WERI-Rb-1 (cell line): ENCODE measurements around the gene C4BPA.

Source experiments
- DNase-seq: peaks from one replicate; pipeline ENCODE4 v3.0.0-alpha.2; 2020
- H3K27ac ChIP-seq: fragments of 250-450 bp; sonication (Bioruptor Pico); 2 replicates; pipeline ENCODE4 v1.5.1; 2020; ENCODE audit warnings: mild to moderate bottlenecking, moderate library complexity
- H3K27me3 ChIP-seq: fragments of 250-450 bp; sonication (Bioruptor Pico); 2 replicates; pipeline ENCODE4 v1.5.1; 2021; ENCODE audit warnings: mild to moderate bottlenecking, low read depth, moderate library complexity; ENCODE audit not compliant: insufficient read depth, severe bottlenecking
- H3K36me3 ChIP-seq: fragments of 250-450 bp; sonication (Bioruptor Pico); 2 replicates; pipeline ENCODE4 v1.5.1; 2020; ENCODE audit warnings: mild to moderate bottlenecking, moderate library complexity
- H3K4me3 ChIP-seq: 2 replicates; pipeline ENCODE4 v1.5.1; 2011; ENCODE audit warnings: low read depth, mild to moderate bottlenecking, control low read depth, low read length
- H3K9me3 ChIP-seq: fragments of 250-450 bp; sonication (Bioruptor Pico); 2 replicates; pipeline ENCODE4 v1.5.1; 2021; ENCODE audit warnings: mild to moderate bottlenecking, moderate library complexity; ENCODE audit not compliant: severe bottlenecking
- CTCF ChIP-seq: IDR thresholded peaks from 2 replicates; pipeline ENCODE4 v1.5.1; 2011; ENCODE audit warnings: low read depth, mild to moderate bottlenecking, control low read depth, inconsistent platforms, low read length

Gene C4BPA

GRCh38 chr1:207103892-207104373 lies at the start of gene C4BPA:
TSS of gene C4BPA (plus strand) at chr1:207104233. CDS start at chr1:207113026, 8,793 bp downstream.
- TF ChIP-seq CTCF: no peak
- no peak within 1 kb of the TSS for H3K27ac ChIP-seq
- H3K9me3 ChIP-seq: peaks cover 8% of the 10 kb centered on the region
- no peak for DNase-seq
- H3K27me3 ChIP-seq: peaks cover 99% of the 10 kb centered on the region
- no peaks in the 10 kb centered on the region for H3K36me3 ChIP-seq
- no peak within 1 kb of the TSS for H3K4me3 ChIP-seq

GRCh38 chr1:207054491-207054890 lies 49.5 kb upstream of the C4BPA start:
- Histone ChIP-seq H3K27ac (no peak overlapping the region), H3K9me3 (peaks cover 35% of the 10 kb centered on the region), H3K4me3 (no peak overlapping the region), H3K27me3 (peaks cover 96% of the 10 kb centered on the region), H3K36me3 (peaks cover under 1% of the 10 kb centered on the region; the same call in 1 of the 2 replicates)
- no peak for DNase-seq
- no peak for TF ChIP-seq CTCF

DNA sequence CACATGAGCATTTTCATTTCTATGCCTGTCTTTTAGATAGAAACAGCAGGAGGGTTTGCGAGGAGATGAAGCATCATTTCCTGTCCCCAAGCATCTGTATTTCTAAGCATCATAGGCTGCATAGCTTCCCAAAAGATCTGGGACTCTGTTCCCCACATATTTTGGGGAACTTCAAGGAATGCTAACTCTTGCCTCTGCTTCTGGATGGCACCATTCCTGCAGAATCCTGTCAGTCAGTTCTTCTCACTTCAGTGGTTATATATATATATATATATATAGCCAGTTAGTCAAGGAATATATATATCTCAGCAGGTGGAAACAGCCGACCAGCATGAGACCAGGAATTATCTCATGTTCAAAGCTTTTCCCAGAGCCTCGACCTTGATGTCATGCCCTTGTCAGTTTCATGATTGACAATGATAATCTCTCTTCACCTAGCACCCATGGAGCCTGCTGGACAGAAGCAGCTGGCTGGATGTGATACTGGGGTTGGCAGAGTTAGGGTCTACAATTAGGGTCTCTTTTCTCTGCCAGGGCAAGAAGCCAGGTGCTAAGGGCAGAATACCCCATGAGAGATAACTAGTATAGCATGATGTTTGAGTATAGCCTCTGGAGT lies 48.5 kb upstream of the C4BPA start:
- no peak for DNase-seq
- Histone ChIP-seq H3K4me3 (no peak overlapping the region), H3K9me3 (peaks cover 35% of the 10 kb centered on the region), H3K27ac (no peak overlapping the region), H3K36me3 (no peaks in the 10 kb centered on the region), H3K27me3 (peaks cover 97% of the 10 kb centered on the region)
- TF ChIP-seq CTCF: no peak

DNA sequence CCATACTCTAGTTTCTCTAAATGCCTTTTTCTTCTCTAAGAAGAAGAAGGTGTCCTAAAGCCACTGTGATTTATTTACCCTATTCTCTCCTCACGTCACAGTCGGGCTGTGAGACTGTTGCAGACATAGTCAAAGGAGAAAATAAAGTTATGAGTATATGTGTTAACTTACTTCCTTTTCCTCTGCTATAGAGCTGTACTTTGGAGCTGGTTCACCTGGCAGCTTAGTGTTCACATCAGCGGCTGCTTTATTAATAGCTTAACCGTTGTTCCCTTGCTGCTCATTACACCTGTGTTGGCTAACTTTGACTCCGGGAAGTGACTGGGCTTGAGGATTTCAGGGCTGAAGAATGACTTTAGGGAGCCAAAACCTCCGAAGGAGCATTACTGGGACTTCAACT lies 47.4 kb upstream of the C4BPA start:
- Histone ChIP-seq H3K27me3 (peaks cover 91% of the 10 kb centered on the region), H3K27ac (no peak overlapping the region), H3K4me3 (no peak overlapping the region), H3K36me3 (no peaks in the 10 kb centered on the region), H3K9me3 (peaks cover 26% of the 10 kb centered on the region)
- DNase-seq: no peak
- no peak for TF ChIP-seq CTCF

GRCh38 chr1:207058252-207058651 lies 45.8 kb upstream of the C4BPA start:
- no peak for TF ChIP-seq CTCF
- Histone ChIP-seq H3K9me3 (peaks cover 14% of the 10 kb centered on the region), H3K27ac (no peak overlapping the region), H3K4me3 (no peak overlapping the region), H3K27me3 (peaks cover 91% of the 10 kb centered on the region), H3K36me3 (no peaks in the 10 kb centered on the region)
- DNase-seq: no peak
